T47D (cell line): ENCODE measurements around the gene SLC15A1.
"Not testable (repeated sequence)": the region's sequence is repeated elsewhere in the genome, so short reads cannot be mapped to it uniquely, and the experiment has no call there.

Experiments
- DNase-seq, 2 experiments: peaks; one replicate each; pipeline versions ENCODE4 v3.0.0 to v3.0.0-alpha.2; 2011 to 2012; ENCODE audit warnings: low read depth in 1 of 2, low spot score in 1 of 2
- JUND ChIP-seq: IDR thresholded peaks from 2 replicates; pipeline ENCODE4 v1.6.1; 2012; ENCODE audit warnings: low read depth
- in situ Hi-C: cut with HindIII; loops from 2 replicates; pipeline ENCODE4 v1.10.0; 2016; ENCODE audit warnings: low sequenced_read_pairs, low pct_unique_long_range_greater_than_20kb

SLC15A1 gene

DNA sequence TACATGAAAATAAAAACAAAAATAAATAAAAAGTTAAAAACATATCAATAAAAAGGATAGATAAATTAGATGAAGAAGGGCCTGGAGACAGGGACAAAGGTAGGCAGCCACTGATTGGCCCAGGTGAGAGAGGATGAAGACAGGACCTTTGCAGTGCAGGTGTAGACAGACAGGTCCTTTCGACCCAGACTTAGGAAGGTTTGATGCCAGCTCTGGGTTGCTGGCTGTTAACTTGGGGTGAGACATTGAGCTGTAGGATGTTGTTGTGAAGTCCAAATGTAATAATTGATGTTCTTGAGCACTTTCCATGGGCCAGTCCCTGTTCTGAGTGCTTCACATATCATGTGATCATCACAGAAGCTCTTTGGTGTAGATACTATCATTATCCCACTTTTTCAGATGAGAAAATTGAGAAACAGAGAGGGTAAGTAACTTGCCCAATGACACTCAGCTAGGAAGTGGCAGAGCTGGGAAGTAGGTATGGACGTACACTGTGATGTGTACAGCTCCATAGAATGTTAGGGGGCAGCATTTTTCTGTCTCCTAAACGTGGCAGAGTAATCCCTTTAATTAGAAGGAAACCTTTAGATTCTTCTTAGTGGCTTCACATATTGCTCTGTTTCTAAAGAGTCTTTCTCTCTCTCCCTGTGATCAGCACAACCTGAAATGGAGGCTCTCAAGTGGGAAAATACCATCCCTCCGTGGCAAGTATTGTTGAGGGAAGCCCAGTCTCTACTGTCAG, 99.6 kb downstream of the SLC15A1 start:
- DNase-seq, result no peak
- no peak for TF ChIP-seq JUND
- in situ Hi-C loops, result no loop called here

DNA sequence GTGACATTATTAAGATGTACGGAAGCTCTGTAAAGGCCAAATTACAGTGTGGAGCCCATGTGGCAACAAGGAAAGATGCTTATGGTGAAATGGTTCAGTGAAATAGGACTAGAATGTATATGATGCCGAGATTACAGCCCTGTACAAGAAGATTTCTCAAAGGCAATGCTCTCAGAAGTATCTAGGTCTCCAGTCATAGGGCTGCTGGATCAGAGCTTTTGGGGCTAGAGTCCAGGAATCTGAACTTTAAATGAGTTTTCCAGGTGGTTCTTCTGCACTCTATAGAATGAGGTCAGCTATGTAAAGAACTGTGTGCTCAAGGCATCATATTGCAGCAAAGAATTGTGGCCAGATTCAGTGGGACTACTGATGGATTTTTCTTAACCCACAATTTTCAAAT, 100.2 kb downstream of the SLC15A1 start:
- in situ Hi-C loops, result no loop called here
- no peak for TF ChIP-seq JUND
- no peak for DNase-seq

DNA sequence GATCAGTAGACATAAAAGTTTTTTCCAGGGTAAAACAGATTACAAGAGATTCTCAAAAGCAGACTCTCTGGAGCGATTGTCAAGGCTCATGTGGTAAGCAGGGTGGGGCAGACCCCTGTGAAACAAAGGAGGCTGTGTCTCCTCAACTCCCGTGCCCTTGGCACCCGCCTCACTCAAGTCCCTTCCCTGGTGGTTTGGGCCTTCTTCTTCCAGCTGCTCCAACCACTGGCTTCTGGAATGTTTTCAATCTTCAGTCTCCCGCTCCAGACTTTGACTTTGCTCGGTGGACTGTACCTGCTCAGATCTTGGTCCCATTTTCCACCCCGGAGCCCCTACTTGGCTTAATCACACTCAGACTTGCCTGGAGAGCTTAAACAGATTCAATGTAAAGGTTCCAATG, 100.7 kb downstream of the SLC15A1 start:
- in situ Hi-C loops, result no loop called here
- no peak for TF ChIP-seq JUND
- DNase-seq, result no peak

DNA sequence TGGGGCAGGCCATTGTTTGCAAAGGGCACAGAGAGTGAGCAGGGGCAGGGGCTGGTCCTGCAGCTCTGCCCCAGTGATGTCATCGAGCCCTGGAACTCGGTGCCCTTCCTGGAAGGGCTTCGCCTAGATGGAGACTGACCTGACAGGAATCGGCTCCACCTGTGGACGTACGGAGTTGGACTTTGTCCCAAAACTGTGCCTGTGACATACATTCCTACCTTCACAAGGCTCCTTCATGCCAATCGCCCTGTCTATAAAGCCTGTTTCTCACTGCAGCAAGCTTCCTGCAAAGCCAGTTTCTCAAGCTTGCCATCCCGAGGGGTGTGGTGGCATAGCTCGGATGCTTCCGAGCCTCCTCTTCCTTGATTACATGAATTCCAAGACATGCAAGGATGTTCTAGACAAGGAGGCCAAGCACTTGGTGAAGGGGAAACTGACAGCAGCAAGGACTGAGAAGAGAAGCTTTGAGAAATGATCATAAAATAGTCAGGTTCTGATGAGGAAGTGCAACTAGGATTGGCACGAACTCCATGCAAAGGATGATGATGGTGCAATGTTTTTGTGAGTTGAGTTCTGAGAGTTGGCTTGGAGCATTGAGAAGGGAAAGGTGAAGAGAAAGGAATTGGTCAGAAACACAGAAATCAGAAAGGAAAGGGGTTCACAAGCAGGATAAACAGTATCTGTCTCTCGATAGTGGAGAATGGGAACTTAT, 101.9 kb downstream of the SLC15A1 start:
- TF ChIP-seq JUND, result no peak
- peak; percentile 44 to 84 for DNase-seq
- in situ Hi-C loops, result no loop called here

- TF ChIP-seq JUND, result no peak
- in situ Hi-C loops, result no loop called here
- no peak for DNase-seq
Observed at GRCh38 chr13:98649861-98650260, 102.6 kb downstream of the SLC15A1 start.

- no peak for TF ChIP-seq JUND
- DNase-seq, result no peak
- in situ Hi-C loops, result no loop called here
Observed at GRCh38 chr13:98648686-98649085, 103.8 kb downstream of the SLC15A1 start.

DNA sequence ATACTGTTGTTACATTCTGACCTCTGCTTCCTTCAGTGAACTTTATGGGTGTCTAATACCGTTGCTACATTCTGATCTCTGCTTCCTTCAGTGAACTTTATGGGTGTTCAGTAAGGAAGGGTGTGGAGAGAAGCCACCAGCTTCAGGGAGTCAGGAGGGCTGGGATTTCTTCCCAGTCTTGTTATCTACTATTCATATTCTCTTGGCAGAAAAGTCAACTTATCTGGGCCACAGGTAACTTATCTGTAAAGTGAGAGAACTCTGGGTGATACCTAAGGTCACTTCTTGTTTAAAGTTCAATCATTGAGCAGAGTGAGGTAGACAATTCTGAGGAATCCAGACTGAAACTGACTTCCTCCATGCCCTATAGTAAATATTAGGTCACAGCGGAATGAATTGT, 104.3 kb downstream of the SLC15A1 start:
- TF ChIP-seq JUND, result no peak
- in situ Hi-C loops, result no loop called here

DNA sequence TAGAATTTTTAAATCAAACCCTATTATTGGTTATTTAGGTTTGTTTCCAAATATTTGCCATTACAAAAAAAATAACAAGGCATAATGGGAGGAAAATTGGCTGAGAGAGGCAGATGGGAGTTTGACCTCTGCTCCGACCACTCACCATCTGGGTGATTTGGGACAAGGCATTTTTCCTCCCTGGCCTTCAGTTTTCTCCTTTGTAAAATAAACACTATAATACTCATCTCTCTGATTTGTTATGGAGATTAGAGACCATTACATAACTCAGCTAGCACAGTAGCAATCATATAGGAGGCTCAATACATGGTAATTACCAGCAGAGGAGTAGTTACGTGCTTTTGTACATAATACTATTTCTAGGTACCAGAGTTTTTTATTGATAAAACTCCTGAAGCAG, 105.4 kb downstream of the SLC15A1 start:
- DNase-seq, result no peak
- in situ Hi-C loops, result no loop called here
- TF ChIP-seq JUND, result no peak

More for the DNA sequence above, 104.3 kb downstream of the SLC15A1 start:
- no peak for DNase-seq

DNA sequence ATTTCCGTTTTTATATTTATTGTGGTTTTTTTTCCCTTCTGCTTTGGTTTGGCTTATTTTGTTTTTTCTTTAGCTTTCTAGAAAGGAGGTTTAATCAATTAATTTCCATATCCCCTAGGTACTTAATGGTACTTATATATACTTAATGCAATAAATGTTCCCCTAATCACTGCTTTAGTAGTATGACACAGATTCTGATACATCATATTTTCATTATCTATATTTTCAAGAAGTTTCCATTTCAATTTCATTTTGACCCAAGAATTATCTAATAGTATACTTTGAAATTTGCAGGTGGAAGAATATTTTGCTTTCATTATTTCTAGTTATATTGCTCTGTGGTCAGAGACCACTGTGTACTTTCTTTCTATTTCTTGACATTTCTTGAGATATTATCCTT, 109.0 kb downstream of the SLC15A1 start:
- in situ Hi-C loops, result no loop called here
- no peak for TF ChIP-seq JUND

GRCh38 chr13:98641075-98641474, 111.4 kb downstream of the SLC15A1 start:
- no peak for DNase-seq
- no peak for TF ChIP-seq JUND
- in situ Hi-C loops, result no loop called here

More for the DNA sequence above, 109.0 kb downstream of the SLC15A1 start:
- no peak for DNase-seq

GRCh38 chr13:98639785-98640184, 112.7 kb downstream of the SLC15A1 start:
- in situ Hi-C loops, DNase-seq: not testable (repeated sequence)

GRCh38 chr13:98638352-98638751, 114.1 kb downstream of the SLC15A1 start:
- in situ Hi-C loops, DNase-seq: not testable (repeated sequence)
